OCI-LY1 (cell line): ENCODE measurements around the gene MACROH2A2.

Source experiments
- H2AFZ ChIP-seq: fragments of 200-600 bp; sonication (generic), shearing (Covaris generic); 2 replicates; pipeline ENCODE4 v1.6.0; 2014; ENCODE audit warnings: antibody characterized with exemption, mild to moderate bottlenecking, low read length
- H3F3A ChIP-seq: fragments of 200-600 bp; sonication (generic), shearing (Covaris generic); 2 replicates; pipeline ENCODE4 v1.6.0; 2014; ENCODE audit warnings: mild to moderate bottlenecking, antibody characterized with exemption, low read length, moderate library complexity; ENCODE audit not compliant: insufficient read depth
- H3K27ac ChIP-seq: fragments of 200-600 bp; sonication (generic); 2 replicates; pipeline ENCODE4 v1.5.1; 2014; ENCODE audit warnings: low read length, mixed run types, mild to moderate bottlenecking, low read depth; ENCODE audit not compliant: poor library complexity, severe bottlenecking
- H3K27me3 ChIP-seq: fragments of 200-600 bp; sonication (generic); 2 replicates; pipeline ENCODE4 v1.6.0; 2014; ENCODE audit warnings: antibody characterized with exemption, mild to moderate bottlenecking, low read length, moderate library complexity; ENCODE audit not compliant: insufficient read depth
- H3K36me3 ChIP-seq: fragments of 200-600 bp; sonication (generic); 2 replicates; pipeline ENCODE4 v1.6.1; 2014; ENCODE audit warnings: mild to moderate bottlenecking, antibody characterized with exemption, low read length, moderate library complexity, mixed read lengths; ENCODE audit not compliant: insufficient read depth
- H3K4me1 ChIP-seq: fragments of 200-600 bp; sonication (generic); 2 replicates; pipeline ENCODE4 v1.5.1; 2014; ENCODE audit warnings: mild to moderate bottlenecking, low read length, moderate library complexity; ENCODE audit not compliant: insufficient read depth, severe bottlenecking
- H3K4me2 ChIP-seq: fragments of 200-600 bp; sonication (generic), shearing (Covaris generic); 2 replicates; pipeline ENCODE4 v1.6.1; 2014; ENCODE audit warnings: low read length
- H3K4me3 ChIP-seq: fragments of 200-600 bp; sonication (generic); 2 replicates; pipeline ENCODE4 v1.5.1; 2014; ENCODE audit warnings: low read length, low read depth, mild to moderate bottlenecking, mixed read lengths; ENCODE audit not compliant: poor library complexity, severe bottlenecking
- H3K79me2 ChIP-seq: fragments of 200-600 bp; shearing (Covaris generic); 2 replicates; pipeline ENCODE4 v1.6.1; 2016; ENCODE audit warnings: mixed run types, low read length, mixed read lengths; ENCODE audit not compliant: insufficient read depth
- H3K9ac ChIP-seq: fragments of 200-600 bp; sonication (generic), shearing (Covaris generic); 2 replicates; pipeline ENCODE4 v1.6.1; 2014; ENCODE audit warnings: mild to moderate bottlenecking, low read length, mixed read lengths
- H3K9me2 ChIP-seq: fragments of 200-600 bp; sonication (generic), shearing (Covaris generic); 2 replicates; pipeline ENCODE4 v1.6.1; 2014; ENCODE audit warnings: low read depth, mild to moderate bottlenecking, low read length, mixed read lengths
- H3K9me3 ChIP-seq: fragments of 200-600 bp; shearing (Covaris generic); 2 replicates; pipeline ENCODE4 v1.6.1; 2014; ENCODE audit warnings: low read length, mixed read lengths
- H4K20me1 ChIP-seq: fragments of 200-600 bp; sonication (generic), shearing (Covaris generic); 2 replicates; pipeline ENCODE4 v1.6.0; 2016; ENCODE audit warnings: mild to moderate bottlenecking, low read length; ENCODE audit not compliant: insufficient read depth
- EZH2 ChIP-seq: fragments of 200-600 bp; sonication (generic), shearing (Covaris generic); IDR thresholded peaks from 2 replicates; pipeline ENCODE4 v1.8.0; 2017; ENCODE audit warnings: borderline replicate concordance, mixed run types, mild to moderate bottlenecking, antibody characterized with exemption, low read length, moderate library complexity, mixed read lengths
- TF ChIP-seq, protein P1 (sequence below): fragments of 200-600 bp; sonication (generic), shearing (Covaris generic); IDR thresholded peaks from 2 replicates; pipeline ENCODE4 v1.5.1; 2017; ENCODE audit warnings: mild to moderate bottlenecking, antibody characterized with exemption, low read length, moderate library complexity, mixed read lengths

The MACROH2A2 gene

GRCh38 chr10:70145166-70145665 lies 92.6 kb downstream of the MACROH2A2 start:
- Histone ChIP-seq H3K9me3 (no peaks in the 10 kb centered on the region), H3K79me2 (no peaks in the 10 kb centered on the region), H3K4me2 (peak overlapping the region; percentile 71), H3F3A (0 out of 2 replicates have a peak, but pooled peaks cover 6% of the 10 kb centered on the region), H2AFZ (no peak overlapping the region), H3K4me1 (peaks cover 24% of the 10 kb centered on the region), H3K27me3 (no peaks in the 10 kb centered on the region), H3K9ac (peak overlapping the region; percentile 95), H3K27ac (peak overlapping the region; percentile 37), H4K20me1 (no peaks in the 10 kb centered on the region), H3K4me3 (peak overlapping the region; percentile 79), H3K9me2 (no peaks in the 10 kb centered on the region), H3K36me3 (peaks cover 7% of the 10 kb centered on the region)
- TF ChIP-seq, protein P1, sequence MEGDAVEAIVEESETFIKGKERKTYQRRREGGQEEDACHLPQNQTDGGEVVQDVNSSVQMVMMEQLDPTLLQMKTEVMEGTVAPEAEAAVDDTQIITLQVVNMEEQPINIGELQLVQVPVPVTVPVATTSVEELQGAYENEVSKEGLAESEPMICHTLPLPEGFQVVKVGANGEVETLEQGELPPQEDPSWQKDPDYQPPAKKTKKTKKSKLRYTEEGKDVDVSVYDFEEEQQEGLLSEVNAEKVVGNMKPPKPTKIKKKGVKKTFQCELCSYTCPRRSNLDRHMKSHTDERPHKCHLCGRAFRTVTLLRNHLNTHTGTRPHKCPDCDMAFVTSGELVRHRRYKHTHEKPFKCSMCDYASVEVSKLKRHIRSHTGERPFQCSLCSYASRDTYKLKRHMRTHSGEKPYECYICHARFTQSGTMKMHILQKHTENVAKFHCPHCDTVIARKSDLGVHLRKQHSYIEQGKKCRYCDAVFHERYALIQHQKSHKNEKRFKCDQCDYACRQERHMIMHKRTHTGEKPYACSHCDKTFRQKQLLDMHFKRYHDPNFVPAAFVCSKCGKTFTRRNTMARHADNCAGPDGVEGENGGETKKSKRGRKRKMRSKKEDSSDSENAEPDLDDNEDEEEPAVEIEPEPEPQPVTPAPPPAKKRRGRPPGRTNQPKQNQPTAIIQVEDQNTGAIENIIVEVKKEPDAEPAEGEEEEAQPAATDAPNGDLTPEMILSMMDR: no peak
- no peak for TF ChIP-seq EZH2

DNA sequence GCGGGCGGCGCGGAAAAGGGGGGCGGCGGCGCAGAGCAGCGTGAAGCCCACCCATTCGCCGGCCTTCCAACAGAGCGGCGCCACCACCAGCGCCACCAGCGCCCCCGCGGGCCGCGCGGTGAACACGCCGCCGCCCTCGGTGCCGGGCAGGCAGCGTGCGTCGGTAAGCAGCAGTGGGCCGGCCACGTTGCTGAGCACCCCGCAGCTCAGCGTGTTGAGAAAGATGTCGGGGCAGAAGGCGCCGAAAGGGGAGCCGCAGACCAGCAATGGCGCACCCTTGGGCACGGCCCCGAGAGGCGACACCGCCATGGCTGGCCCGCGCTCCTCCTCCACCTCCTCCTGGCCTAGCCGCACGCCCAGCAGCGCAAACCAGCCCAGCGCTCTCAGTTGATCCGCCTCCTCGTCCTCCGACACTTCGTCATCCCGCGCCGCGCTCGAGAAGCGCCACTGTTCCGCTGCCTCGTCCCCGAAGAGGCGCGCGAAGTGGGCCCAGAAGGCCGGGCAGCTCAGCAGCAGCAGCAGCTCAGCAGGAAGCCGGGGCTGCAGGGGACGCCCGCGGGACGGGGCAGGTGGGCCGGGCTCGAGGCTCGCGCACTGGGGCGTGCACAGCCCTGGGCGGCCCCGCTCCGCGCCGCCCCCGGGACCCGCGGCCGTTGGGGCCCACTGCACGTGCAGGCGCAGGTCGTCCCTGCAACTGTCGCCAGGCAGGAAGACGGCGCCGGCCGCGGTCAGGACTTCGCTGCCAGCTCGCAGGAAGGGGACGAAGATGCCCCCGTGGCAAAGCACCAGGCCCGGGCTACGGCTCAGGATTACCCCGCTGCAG lies 93.2 kb downstream of the MACROH2A2 start:
- H3K4me2 ChIP-seq: peak overlapping the region; percentile 71
- H3K9me3 ChIP-seq: no peaks in the 10 kb centered on the region
- H3K79me2 ChIP-seq: no peaks in the 10 kb centered on the region

GRCh38 chr10:70146489-70147258 lies 94.0 kb downstream of the MACROH2A2 start, which contains the start of gene TYSND1:
Gene TYSND1, minus strand, starts transcription at chr10:70146700. Its CDS starts 114 bp downstream, at chr10:70146586.
- H2AFZ ChIP-seq: no peak within 1 kb of the TSS
- H3F3A ChIP-seq: 0 out of 2 replicates have a peak, but pooled peaks cover 3% of the 10 kb centered on the region
- no peaks in the 10 kb centered on the region for H3K9me2 ChIP-seq
- H3K9ac ChIP-seq: peak within 1 kb of the TSS; percentile 95
- no peaks in the 10 kb centered on the region for H4K20me1 ChIP-seq
- no peaks in the 10 kb centered on the region for H3K79me2 ChIP-seq
- peaks cover 24% of the 10 kb centered on the region for H3K4me1 ChIP-seq
- H3K36me3 ChIP-seq: peaks cover 22% of the 10 kb centered on the region
- H3K4me3 ChIP-seq: peak within 1 kb of the TSS; percentile 79
- peak within 1 kb of the TSS; percentile 72 for H3K27ac ChIP-seq
- H3K4me2 ChIP-seq: peak within 1 kb of the TSS; percentile 71
- H3K27me3 ChIP-seq: no peaks in the 10 kb centered on the region
- TF ChIP-seq, protein P1: peak; percentile 69
- no peak for TF ChIP-seq EZH2
- H3K9me3 ChIP-seq: no peaks in the 10 kb centered on the region

More for the DNA sequence above, 93.2 kb downstream of the MACROH2A2 start:
- H3K27me3 ChIP-seq: no peaks in the 10 kb centered on the region
- H3K4me1 ChIP-seq: peaks cover 24% of the 10 kb centered on the region
- H2AFZ ChIP-seq: no peak overlapping the region
- H3K9ac ChIP-seq: peak overlapping the region; percentile 95
- H3K36me3 ChIP-seq: peaks cover 14% of the 10 kb centered on the region
- peak overlapping the region; percentile 72 for H3K27ac ChIP-seq
- TF ChIP-seq EZH2: no peak
- TF ChIP-seq, protein P1: peak; percentile 72
- 0 out of 2 replicates have a peak, but pooled peaks cover 3% of the 10 kb centered on the region for H3F3A ChIP-seq
- H3K9me2 ChIP-seq: no peaks in the 10 kb centered on the region
- H3K4me3 ChIP-seq: peak overlapping the region; percentile 79
- H4K20me1 ChIP-seq: no peaks in the 10 kb centered on the region
